Keratinocyte (primary cell): ENCODE measurements around the gene IQCE. TPM values are rescaled to one million over a fixed set of nuclear protein-coding genes. Genes with fewer than 3 reads are reported as not detected.

Source experiments
- DNase-seq: peaks from one replicate; pipeline ENCODE4 v3.0.0-alpha.2; 2011; ENCODE audit warnings: low read depth, missing footprints, low spot score
- FAIRE-seq: peaks from 2 replicates; lab custom pipeline; 2011; peaks lifted over from hg19 to GRCh38; lab: Jason Lieb, UNC
- H2AFZ ChIP-seq: 2 replicates; pipeline ENCODE4 v1.6.0; 2012; ENCODE audit warnings: low read length, control low read depth, inconsistent platforms; ENCODE audit not compliant: control insufficient read depth
- H3K27ac ChIP-seq: 2 replicates; pipeline ENCODE4 v1.5.1; 2011; ENCODE audit warnings: low read length; ENCODE audit not compliant: control insufficient read depth, insufficient read depth
- H3K27me3 ChIP-seq: 3 replicates; pipeline ENCODE4 v1.6.0; 2011; ENCODE audit warnings: low read length; ENCODE audit not compliant: control insufficient read depth, insufficient read depth; ENCODE audit errors: extremely low read depth
- H3K36me3 ChIP-seq, 2 experiments: 2 replicates in 1 of 2; 3 replicates in 1 of 2; pipeline ENCODE4 v1.5.1; 2011; ENCODE audit warnings: low read length in 2 of 2, mild to moderate bottlenecking in 1 of 2; ENCODE audit not compliant: control insufficient read depth in 2 of 2, insufficient read depth in 2 of 2; ENCODE audit errors: extremely low read depth in 1 of 2
- H3K4me1 ChIP-seq: 3 replicates; pipeline ENCODE4 v1.5.1; 2011; ENCODE audit warnings: low read length; ENCODE audit not compliant: control insufficient read depth, insufficient read depth; ENCODE audit errors: extremely low read depth
- H3K4me2 ChIP-seq: 3 replicates; pipeline ENCODE4 v1.6.0; 2011; ENCODE audit warnings: low read depth, low read length; ENCODE audit not compliant: control insufficient read depth, insufficient read depth; ENCODE audit errors: extremely low read depth
- H3K4me3 ChIP-seq, 3 experiments: fragments of 200-600 bp in 1 of 3; sonication (generic) in 1 of 3; 2 replicates in 2 of 3; 3 replicates in 1 of 3; pipeline ENCODE4 v1.5.1; 2011 to 2016; ENCODE audit warnings: low read length in 3 of 3, mild to moderate bottlenecking in 3 of 3, control low read depth in 2 of 3, inconsistent platforms in 1 of 3, low read depth in 1 of 3, mixed read lengths in 1 of 3, mixed run types in 1 of 3, moderate library complexity in 1 of 3; ENCODE audit not compliant: control insufficient read depth in 2 of 3, insufficient read depth in 2 of 3; ENCODE audit errors: extremely low read depth in 1 of 3
- H3K79me2 ChIP-seq: 2 replicates; pipeline ENCODE4 v1.6.0; 2012; ENCODE audit warnings: low read length; ENCODE audit not compliant: control insufficient read depth, insufficient read depth
- H3K9ac ChIP-seq: 3 replicates; pipeline ENCODE4 v1.6.0; 2011; ENCODE audit warnings: low read length; ENCODE audit not compliant: control insufficient read depth, insufficient read depth; ENCODE audit errors: extremely low read depth
- H3K9me1 ChIP-seq: 3 replicates; pipeline ENCODE4 v1.6.0; 2011; ENCODE audit warnings: low read length; ENCODE audit not compliant: control insufficient read depth, insufficient read depth; ENCODE audit errors: extremely low read depth
- H3K9me3 ChIP-seq: 2 replicates; pipeline ENCODE4 v1.5.1; 2012; ENCODE audit warnings: low read depth, low read length; ENCODE audit not compliant: control insufficient read depth
- H4K20me1 ChIP-seq: 3 replicates; pipeline ENCODE4 v1.6.0; 2011; ENCODE audit warnings: low read length; ENCODE audit not compliant: control insufficient read depth, insufficient read depth; ENCODE audit errors: extremely low read depth
- CTCF ChIP-seq, 3 experiments: IDR thresholded peaks in 1 of 3; conservative IDR thresholded peaks in 1 of 3; optimal IDR thresholded peaks in 1 of 3; 2 replicates in 2 of 3; 3 replicates in 1 of 3; pipeline versions ENCODE3 to v1.5.1; 2011; ENCODE audit warnings: low read length in 3 of 3, mild to moderate bottlenecking in 3 of 3, moderate library complexity in 2 of 3, control low read depth in 1 of 3, inconsistent platforms in 1 of 3; ENCODE audit not compliant: insufficient read depth in 2 of 3; ENCODE audit errors: extremely low read depth in 1 of 3
- EZH2 ChIP-seq: IDR thresholded peaks from one replicate; pipeline ENCODE4 v1.6.1; 2012; ENCODE audit warnings: inconsistent platforms, mild to moderate bottlenecking, low read length, moderate library complexity
- dilution Hi-C: fragments of 300-500 bp; cut with MboI; formaldehyde crosslinking; loops from one replicate; pipeline ENCODE4 v1.7.0; 2020; ENCODE audit warnings: low sequenced_read_pairs; ENCODE audit not compliant: extremely low pct_ligation_motif_present
- polyA plus RNA-seq, 5 experiments: library from polyadenylated mRNA; depleted of rRNA in 3 of 5; stranded (reverse) in 3 of 5; stranded (forward) in 1 of 5; unstranded in 1 of 5; fragments of >200 nt; gene quantifications; 1 replicate in 1 of 5; 2 replicates in 3 of 5; 3 replicates in 1 of 5; pipeline versions ENCODE4 v1.2.1 to v1.2.3, GENCODE V29; 2011 to 2012; ENCODE audit warnings: missing spikeins in 2 of 5, low read depth in 1 of 5, low replicate concordance in 1 of 5

The IQCE gene
- polyA plus RNA-seq, 1 donor (not counting 4 experiments of a cell fraction or from before 2014, with no cell fraction given) = 5.2 TPM

GRCh38 chr7:2646336-2646679 lies 87.5 kb downstream of the IQCE start:
- H3K4me1 ChIP-seq = peaks cover 5% of the 10 kb centered on the region
- no peak overlapping the region for H2AFZ ChIP-seq
- H3K4me3 ChIP-seq = no peak overlapping the region
- H4K20me1 ChIP-seq = no peaks in the 10 kb centered on the region
- no peaks in the 10 kb centered on the region for H3K9me3 ChIP-seq
- no peak overlapping the region for H3K9ac ChIP-seq
- no peak overlapping the region for H3K4me2 ChIP-seq
- no peak for FAIRE-seq
- no peak overlapping the region for H3K27ac ChIP-seq
- H3K79me2 ChIP-seq = peaks cover 8% of the 10 kb centered on the region
- no peaks in the 10 kb centered on the region for H3K9me1 ChIP-seq
- no peak for DNase-seq
- TF ChIP-seq CTCF (optimal IDR thresholded peaks at IDR 0.05 in 1 of 3, IDR thresholded peaks at IDR 0.05 in 1 of 3, conservative IDR thresholded peaks at IDR 0.05 in 1 of 3; ENCODE audit: extremely low read depth in 1 of 3, insufficient read depth in 2 of 3, low read length in 3 of 3) (no peak), EZH2 (no peak)
- dilution Hi-C loops = no loop called here
- H3K27me3 ChIP-seq = no peaks in the 10 kb centered on the region
- H3K36me3 ChIP-seq = peaks cover 3 to 13% of the 10 kb centered on the region in 2 experiments

DNA sequence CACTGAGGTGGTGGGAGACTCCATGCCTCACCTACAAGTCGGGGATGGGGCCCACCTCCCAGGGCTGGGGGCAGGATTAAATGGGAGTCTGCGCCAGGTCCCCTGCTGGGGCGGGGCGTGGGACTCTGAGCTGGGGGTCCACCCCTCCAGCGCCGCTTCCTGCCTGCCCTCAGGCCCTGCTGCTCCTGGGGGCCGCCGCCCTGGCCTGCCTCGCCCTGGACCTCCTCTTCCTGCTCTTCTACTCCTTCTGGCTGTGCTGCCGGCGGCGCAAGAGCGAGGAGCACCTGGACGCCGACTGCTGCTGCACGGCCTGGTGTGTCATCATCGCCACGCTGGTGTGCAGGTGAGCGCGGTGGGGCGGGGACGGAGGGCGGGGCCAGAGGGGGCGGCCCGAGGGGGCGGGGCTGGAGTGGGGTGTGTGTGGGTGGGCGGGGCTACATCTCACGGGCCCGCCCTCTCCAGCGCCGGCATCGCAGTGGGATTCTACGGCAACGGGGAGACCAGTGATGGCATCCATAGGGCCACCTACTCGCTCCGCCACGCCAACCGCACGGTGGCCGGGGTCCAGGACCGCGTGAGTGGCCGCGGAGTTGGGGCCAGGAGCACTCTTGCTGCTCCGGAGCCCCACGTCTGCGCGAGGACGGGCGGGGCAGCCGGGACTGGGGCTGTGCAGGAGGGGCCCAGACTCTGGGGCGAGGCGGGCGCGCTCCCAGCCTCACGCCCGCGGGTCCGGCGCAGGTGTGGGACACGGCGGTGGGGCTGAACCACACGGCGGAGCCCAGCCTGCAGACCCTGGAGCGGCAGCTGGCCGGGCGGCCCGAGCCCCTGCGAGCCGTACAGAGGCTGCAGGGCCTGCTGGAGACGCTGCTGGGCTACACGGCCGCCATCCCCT lies 88.1 kb downstream of the IQCE start:
- no peaks in the 10 kb centered on the region for H4K20me1 ChIP-seq
- no peak overlapping the region for H2AFZ ChIP-seq
- no peak overlapping the region for H3K9ac ChIP-seq
- DNase-seq (no peak), FAIRE-seq (no peak)
- H3K79me2 ChIP-seq = peaks cover 8% of the 10 kb centered on the region
- H3K4me1 ChIP-seq = no peaks in the 10 kb centered on the region
- no peak overlapping the region for H3K4me2 ChIP-seq
- H3K36me3 ChIP-seq = peaks cover 8 to 15% of the 10 kb centered on the region in 2 experiments
- H3K27me3 ChIP-seq = no peaks in the 10 kb centered on the region
- no peaks in the 10 kb centered on the region for H3K9me3 ChIP-seq
- no peak overlapping the region for H3K4me3 ChIP-seq
- no peak overlapping the region for H3K27ac ChIP-seq
- TF ChIP-seq CTCF (optimal IDR thresholded peaks at IDR 0.05 in 1 of 3, IDR thresholded peaks at IDR 0.05 in 1 of 3, conservative IDR thresholded peaks at IDR 0.05 in 1 of 3; ENCODE audit: extremely low read depth in 1 of 3, insufficient read depth in 2 of 3, low read length in 3 of 3) (no peak), EZH2 (no peak)
- dilution Hi-C loops = no loop called here
- H3K9me1 ChIP-seq = no peaks in the 10 kb centered on the region
